PC-9 (cell line): Measurements from ENCODE around the gene S100A7.

Experiments used
- CTCF ChIP-seq: fragments of 200-600 bp; sonication (generic); conservative IDR thresholded peaks from 2 replicates; pipeline ENCODE4 v1.6.1; 2017; ENCODE audit warnings: mixed run types, antibody characterized with exemption, mild to moderate bottlenecking, moderate library complexity
- EZH2 ChIP-seq: fragments of 200-600 bp; sonication (generic); IDR thresholded peaks from 2 replicates; pipeline ENCODE4 v1.8.0; 2017; ENCODE audit warnings: antibody characterized with exemption, low read depth

GRCh38 chr1:153478047-153478691 lies 17.7 kb upstream of the S100A7 start:
- TF ChIP-seq CTCF (no peak), EZH2 (no peak)
